Subcutaneous abdominal adipose tissue (tissue), 5 donors: ENCODE results near the gene MAPKAPK2.

ENCODE experiments used
- H3K27ac ChIP-seq: one replicate; pipeline ENCODE4 v1.7.0; 2013; ENCODE audit warnings: low read depth, mild to moderate bottlenecking, inconsistent platforms, low read length, moderate library complexity
- H3K27me3 ChIP-seq, 5 donors: one replicate each; pipeline ENCODE4 v1.7.0; 2013; ENCODE audit warnings: low read length in 5 of 5, inconsistent platforms in 1 of 5; ENCODE audit not compliant: control insufficient read depth in 5 of 5, insufficient read depth in 4 of 5
- H3K36me3 ChIP-seq, 5 donors: one replicate each; pipeline ENCODE4 v1.7.0; 2013; ENCODE audit warnings: low read length in 5 of 5; ENCODE audit not compliant: control insufficient read depth in 5 of 5, insufficient read depth in 5 of 5
- H3K4me1 ChIP-seq, 5 donors: one replicate each; pipeline ENCODE4 v1.7.0; 2013; ENCODE audit warnings: low read length in 5 of 5, mild to moderate bottlenecking in 3 of 5, moderate library complexity in 1 of 5; ENCODE audit not compliant: control insufficient read depth in 5 of 5, insufficient read depth in 5 of 5
- H3K4me3 ChIP-seq, 5 donors: one replicate each; pipeline ENCODE4 v1.7.0; 2013; ENCODE audit warnings: low read length in 5 of 5, low read depth in 1 of 5
- H3K9ac ChIP-seq, 5 donors: one replicate each; pipeline ENCODE4 v1.7.0; 2013; ENCODE audit warnings: low read length in 5 of 5, mild to moderate bottlenecking in 4 of 5, moderate library complexity in 3 of 5
- H3K9me3 ChIP-seq, 5 donors: one replicate each; pipeline ENCODE4 v1.7.0; 2013; ENCODE audit warnings: low read length in 5 of 5; ENCODE audit not compliant: control insufficient read depth in 5 of 5
- donor health status: healthy.
- donor health status: healthy.
- donor health status: healthy.
- donor health status: healthy.
- donor health status: healthy.

MAPKAPK2 gene

GRCh38 chr1:206681359-206681758, 3.3 kb upstream of the MAPKAPK2 start:
- H3K27ac ChIP-seq, result no peak overlapping the region
- H3K36me3 ChIP-seq, result no peaks in the 10 kb centered on the region
- H3K27me3 ChIP-seq, result no peaks in the 10 kb centered on the region
- H3K9ac ChIP-seq, result no peak overlapping the region
- H3K9me3 ChIP-seq, result no peaks in the 10 kb centered on the region
- H3K4me3 ChIP-seq, result no peak overlapping the region
- peaks cover 2 to 21% (median 11%) of the 10 kb centered on the region in 5 donors for H3K4me1 ChIP-seq

- H3K27ac ChIP-seq, result no peak overlapping the region
- no peaks in the 10 kb centered on the region for H3K27me3 ChIP-seq
- peaks cover 2 to 28% (median 19%) of the 10 kb centered on the region in 5 donors for H3K4me1 ChIP-seq
- no peaks in the 10 kb centered on the region for H3K9me3 ChIP-seq
- no peak overlapping the region for H3K9ac ChIP-seq
- H3K36me3 ChIP-seq, result no peaks in the 10 kb centered on the region
- H3K4me3 ChIP-seq, result no peak overlapping the region
Measured at GRCh38 chr1:206682111-206682510, 2.6 kb upstream of the MAPKAPK2 start.

GRCh38 chr1:206683313-206683712, 1.4 kb upstream of the MAPKAPK2 start:
- Histone ChIP-seq H3K4me1 (peaks cover 5 to 40% (median 31%) of the 10 kb centered on the region in 5 donors), H3K9ac (no peak overlapping the region)

GRCh38 chr1:206684003-206684402, 702 bp upstream of the MAPKAPK2 start:
- H3K4me1 ChIP-seq, result peaks cover 5 to 45% (median 32%) of the 10 kb centered on the region in 5 donors

More at GRCh38 chr1:206683313-206683712, 1.4 kb upstream of the MAPKAPK2 start:
- Histone ChIP-seq H3K9me3 (no peaks in the 10 kb centered on the region), H3K27me3 (no peaks in the 10 kb centered on the region), H3K4me3 (no peak overlapping the region), H3K36me3 (no peaks in the 10 kb centered on the region), H3K27ac (no peak overlapping the region)

GRCh38 chr1:206685334-206685768, 646 bp downstream of the MAPKAPK2 start:
- Histone ChIP-seq H3K27ac (peak overlapping the region; percentile 95), H3K4me3 (peak overlapping the region; percentile 81 to 94 (median 90)), H3K27me3 (no peaks in the 10 kb centered on the region), H3K9ac (peak overlapping the region; percentile 65 to 96 (median 92)), H3K36me3 (no peaks in the 10 kb centered on the region), H3K4me1 (peaks cover 10 to 53% (median 40%) of the 10 kb centered on the region in 5 donors), H3K9me3 (no peaks in the 10 kb centered on the region)

More at GRCh38 chr1:206684003-206684402, 702 bp upstream of the MAPKAPK2 start:
- H3K36me3 ChIP-seq, result no peaks in the 10 kb centered on the region
- H3K27me3 ChIP-seq, result no peaks in the 10 kb centered on the region
- peak overlapping the region in 1 of 5 donors; percentile 66 for H3K9ac ChIP-seq
- peak overlapping the region in 4 of 5 donors; percentile 59 to 73 (median 69) for H3K4me3 ChIP-seq
- H3K27ac ChIP-seq, result no peak overlapping the region
- H3K9me3 ChIP-seq, result no peaks in the 10 kb centered on the region

GRCh38 chr1:206685769-206686477, 1.2 kb downstream of the MAPKAPK2 start:
- Histone ChIP-seq H3K27me3 (no peaks in the 10 kb centered on the region), H3K36me3 (no peaks in the 10 kb centered on the region), H3K9me3 (no peaks in the 10 kb centered on the region), H3K27ac (peak overlapping the region; percentile 95), H3K4me1 (peaks cover 11 to 59% (median 46%) of the 10 kb centered on the region in 5 donors), H3K4me3 (peak overlapping the region; percentile 81 to 94 (median 90)), H3K9ac (peak overlapping the region; percentile 65 to 96 (median 92))

GRCh38 chr1:206686478-206687249, 2.0 kb downstream of the MAPKAPK2 start:
- no peaks in the 10 kb centered on the region for H3K9me3 ChIP-seq
- no peaks in the 10 kb centered on the region for H3K36me3 ChIP-seq
- H3K27me3 ChIP-seq, result no peaks in the 10 kb centered on the region
- H3K4me3 ChIP-seq, result peak overlapping the region; percentile 81 to 94 (median 85)
- peak overlapping the region; percentile 65 to 96 (median 92) for H3K9ac ChIP-seq
- peak overlapping the region; percentile 95 for H3K27ac ChIP-seq
- H3K4me1 ChIP-seq, result peaks cover 15 to 64% (median 51%) of the 10 kb centered on the region in 5 donors

- H3K36me3 ChIP-seq, result no peaks in the 10 kb centered on the region
- H3K4me3 ChIP-seq, result peak overlapping the region in 4 of 5 donors; percentile 81 to 94 (median 88)
- H3K27me3 ChIP-seq, result no peaks in the 10 kb centered on the region
- H3K9me3 ChIP-seq, result no peaks in the 10 kb centered on the region
- peak overlapping the region in 2 of 5 donors; percentile 10 to 93 for H3K9ac ChIP-seq
- peak overlapping the region; percentile 95 for H3K27ac ChIP-seq
- peaks cover 17 to 69% (median 58%) of the 10 kb centered on the region in 5 donors for H3K4me1 ChIP-seq
Measured at GRCh38 chr1:206687251-206687914, 2.7 kb downstream of the MAPKAPK2 start.

- no peaks in the 10 kb centered on the region for H3K27me3 ChIP-seq
- H3K36me3 ChIP-seq, result no peaks in the 10 kb centered on the region
- H3K27ac ChIP-seq, result no peak overlapping the region
- no peak overlapping the region for H3K9ac ChIP-seq
- no peaks in the 10 kb centered on the region for H3K9me3 ChIP-seq
- H3K4me3 ChIP-seq, result peak overlapping the region in 2 of 5 donors; percentile 18 to 30
- H3K4me1 ChIP-seq, result peaks cover 20 to 75% (median 64%) of the 10 kb centered on the region in 5 donors
Measured at GRCh38 chr1:206687915-206688442, 3.3 kb downstream of the MAPKAPK2 start.
